ENCODE measurements around the gene AR.
"Not testable (repeated sequence)": the region's sequence is repeated elsewhere in the genome, so short reads cannot be mapped to it uniquely, and the experiment has no call there.

Gene AR

GRCh38 chrX:67636532-67636931 is 92.7 kb downstream of the AR start:
- H3K36me3 Mint-ChIP-seq (ENCODE audit: low read depth): no peaks in the 10 kb centered on the region
- H3K27ac Mint-ChIP-seq: no peak overlapping the region
- no peaks in the 10 kb centered on the region for H3K4me1 Mint-ChIP-seq (ENCODE audit: low read depth)
- no peaks in the 10 kb centered on the region for H3K9me3 Mint-ChIP-seq
- H3K4me3 Mint-ChIP-seq: no peak overlapping the region
- no peaks in the 10 kb centered on the region for H3K27me3 Mint-ChIP-seq
- intact Hi-C loops (cut with micrococcal nuclease): no loop called here

- H3K4me1 Mint-ChIP-seq (ENCODE audit: low read depth); intact Hi-C loops (cut with micrococcal nuclease); H3K36me3 Mint-ChIP-seq (ENCODE audit: low read depth); H3K27ac Mint-ChIP-seq; H3K27me3 Mint-ChIP-seq; H3K4me3 Mint-ChIP-seq; H3K9me3 Mint-ChIP-seq: not testable (repeated sequence)
These were observed 93.5 kb downstream of the AR start for GRCh38 chrX:67637293-67637692.

GRCh38 chrX:67648361-67648760 is 104.5 kb downstream of the AR start:
- no peak overlapping the region for H3K4me3 Mint-ChIP-seq
- no peaks in the 10 kb centered on the region for H3K9me3 Mint-ChIP-seq
- intact Hi-C loops (cut with micrococcal nuclease): no loop called here
- H3K27me3 Mint-ChIP-seq: no peaks in the 10 kb centered on the region
- H3K27ac Mint-ChIP-seq: no peak overlapping the region
- H3K36me3 Mint-ChIP-seq (ENCODE audit: low read depth): no peaks in the 10 kb centered on the region
- H3K4me1 Mint-ChIP-seq (ENCODE audit: low read depth): no peaks in the 10 kb centered on the region

- Mint-ChIP-seq H3K4me1 (ENCODE audit: low read depth) (no peaks in the 10 kb centered on the region), H3K9me3 (no peaks in the 10 kb centered on the region), H3K4me3 (no peak overlapping the region), H3K36me3 (ENCODE audit: low read depth) (no peaks in the 10 kb centered on the region), H3K27ac (no peak overlapping the region), H3K27me3 (no peaks in the 10 kb centered on the region)
- intact Hi-C loops (cut with micrococcal nuclease): no loop called here
These were observed 107.8 kb downstream of the AR start for GRCh38 chrX:67651437-67652142.

GRCh38 chrX:67652543-67652942 is 108.7 kb downstream of the AR start:
- Mint-ChIP-seq H3K27ac (no peak overlapping the region), H3K27me3 (no peaks in the 10 kb centered on the region), H3K4me1 (ENCODE audit: low read depth) (no peaks in the 10 kb centered on the region), H3K9me3 (no peaks in the 10 kb centered on the region), H3K4me3 (no peak overlapping the region), H3K36me3 (ENCODE audit: low read depth) (no peaks in the 10 kb centered on the region)
- intact Hi-C loops (cut with micrococcal nuclease): no loop called here

- no peaks in the 10 kb centered on the region for H3K4me1 Mint-ChIP-seq (ENCODE audit: low read depth)
- no peaks in the 10 kb centered on the region for H3K27me3 Mint-ChIP-seq
These were observed 110.5 kb downstream of the AR start for GRCh38 chrX:67654301-67654700.

GRCh38 chrX:67665583-67665982 is 121.8 kb downstream of the AR start:
- H3K36me3 Mint-ChIP-seq (ENCODE audit: low read depth): no peaks in the 10 kb centered on the region
- H3K27me3 Mint-ChIP-seq: peaks cover 2% of the 10 kb centered on the region
- no peaks in the 10 kb centered on the region for H3K4me1 Mint-ChIP-seq (ENCODE audit: low read depth)
- no peak overlapping the region for H3K27ac Mint-ChIP-seq
- peaks cover 25% of the 10 kb centered on the region for H3K9me3 Mint-ChIP-seq
- intact Hi-C loops (cut with micrococcal nuclease): no loop called here
- H3K4me3 Mint-ChIP-seq: no peak overlapping the region

More at GRCh38 chrX:67654301-67654700, 110.5 kb downstream of the AR start:
- Mint-ChIP-seq H3K4me3 (no peak overlapping the region), H3K36me3 (ENCODE audit: low read depth) (no peaks in the 10 kb centered on the region), H3K9me3 (no peaks in the 10 kb centered on the region), H3K27ac (no peak overlapping the region)
- intact Hi-C loops (cut with micrococcal nuclease): no loop called here

GRCh38 chrX:67670717-67671116 is 126.9 kb downstream of the AR start:
- H3K4me1 Mint-ChIP-seq (ENCODE audit: low read depth); intact Hi-C loops (cut with micrococcal nuclease); H3K27ac Mint-ChIP-seq; H3K27me3 Mint-ChIP-seq; H3K36me3 Mint-ChIP-seq (ENCODE audit: low read depth); H3K9me3 Mint-ChIP-seq; H3K4me3 Mint-ChIP-seq: not testable (repeated sequence)

GRCh38 chrX:67673741-67674274 is 130.0 kb downstream of the AR start:
- H3K4me1 Mint-ChIP-seq (ENCODE audit: low read depth): no peaks in the 10 kb centered on the region
- intact Hi-C loops (cut with micrococcal nuclease): no loop called here
- H3K36me3 Mint-ChIP-seq (ENCODE audit: low read depth): no peaks in the 10 kb centered on the region
- no peak overlapping the region for H3K27ac Mint-ChIP-seq
- H3K9me3 Mint-ChIP-seq: no peaks in the 10 kb centered on the region
- H3K27me3 Mint-ChIP-seq: no peaks in the 10 kb centered on the region
- no peak overlapping the region for H3K4me3 Mint-ChIP-seq

GRCh38 chrX:67674741-67675140 is 130.9 kb downstream of the AR start:
- no peaks in the 10 kb centered on the region for H3K4me1 Mint-ChIP-seq (ENCODE audit: low read depth)
- H3K9me3 Mint-ChIP-seq: no peaks in the 10 kb centered on the region
- intact Hi-C loops (cut with micrococcal nuclease): no loop called here
- H3K27me3 Mint-ChIP-seq: no peaks in the 10 kb centered on the region
- H3K27ac Mint-ChIP-seq: no peak overlapping the region
- H3K4me3 Mint-ChIP-seq: no peak overlapping the region
- no peaks in the 10 kb centered on the region for H3K36me3 Mint-ChIP-seq (ENCODE audit: low read depth)

GRCh38 chrX:67684136-67684535 is 140.3 kb downstream of the AR start:
- H3K36me3 Mint-ChIP-seq (ENCODE audit: low read depth): no peaks in the 10 kb centered on the region
- no peaks in the 10 kb centered on the region for H3K9me3 Mint-ChIP-seq
- H3K4me3 Mint-ChIP-seq: no peak overlapping the region
- intact Hi-C loops (cut with micrococcal nuclease): no loop called here
- no peaks in the 10 kb centered on the region for H3K27me3 Mint-ChIP-seq
- H3K4me1 Mint-ChIP-seq (ENCODE audit: low read depth): peaks cover 6% of the 10 kb centered on the region
- H3K27ac Mint-ChIP-seq: no peak overlapping the region

GRCh38 chrX:67692246-67692645 is 148.4 kb downstream of the AR start:
- Mint-ChIP-seq H3K27me3 (no peaks in the 10 kb centered on the region), H3K27ac (no peak overlapping the region), H3K4me1 (ENCODE audit: low read depth) (peaks cover 26% of the 10 kb centered on the region), H3K4me3 (no peak overlapping the region), H3K9me3 (no peaks in the 10 kb centered on the region), H3K36me3 (ENCODE audit: low read depth) (no peaks in the 10 kb centered on the region)
- intact Hi-C loops (cut with micrococcal nuclease): no loop called here

- no peaks in the 10 kb centered on the region for H3K36me3 Mint-ChIP-seq (ENCODE audit: low read depth)
- intact Hi-C loops (cut with micrococcal nuclease): no loop called here
- H3K27me3 Mint-ChIP-seq: no peaks in the 10 kb centered on the region
These were observed 150.1 kb downstream of the AR start for GRCh38 chrX:67693928-67694327.

GRCh38 chrX:67697452-67697851 is 153.6 kb downstream of the AR start:
- Mint-ChIP-seq H3K9me3 (no peaks in the 10 kb centered on the region), H3K36me3 (ENCODE audit: low read depth) (no peaks in the 10 kb centered on the region), H3K4me1 (ENCODE audit: low read depth) (peaks cover 26% of the 10 kb centered on the region), H3K4me3 (no peak overlapping the region), H3K27me3 (no peaks in the 10 kb centered on the region), H3K27ac (no peak overlapping the region)
- intact Hi-C loops (cut with micrococcal nuclease): no loop called here

More at GRCh38 chrX:67693928-67694327, 150.1 kb downstream of the AR start:
- Mint-ChIP-seq H3K27ac (no peak overlapping the region), H3K4me1 (ENCODE audit: low read depth) (peaks cover 26% of the 10 kb centered on the region), H3K9me3 (no peaks in the 10 kb centered on the region), H3K4me3 (no peak overlapping the region)

- H3K4me1 Mint-ChIP-seq (ENCODE audit: low read depth): peaks cover 12% of the 10 kb centered on the region
- H3K36me3 Mint-ChIP-seq (ENCODE audit: low read depth): no peaks in the 10 kb centered on the region
- no peak overlapping the region for H3K4me3 Mint-ChIP-seq
- intact Hi-C loops (cut with micrococcal nuclease): no loop called here
- no peaks in the 10 kb centered on the region for H3K27me3 Mint-ChIP-seq
- no peaks in the 10 kb centered on the region for H3K9me3 Mint-ChIP-seq
- H3K27ac Mint-ChIP-seq: no peak overlapping the region
These were observed 156.8 kb downstream of the AR start for GRCh38 chrX:67700602-67701001.
